Sigmoid colon (tissue), 7 donors: ENCODE measurements around the gene OR10P1. TPM values are rescaled to one million over a fixed set of nuclear protein-coding genes. Genes with fewer than 3 reads are reported as not detected.
"Not testable (repeated sequence)": the region's sequence is repeated elsewhere in the genome, so short reads cannot be mapped to it uniquely, and the experiment has no call there.

Experiments
- DNase-seq: peaks from one replicate; pipeline ENCODE4 v3.0.0-alpha.2; 2019
- H3K27ac ChIP-seq, 4 donors: fragments of 200-600 bp; sonication (generic); one replicate each; pipeline ENCODE4 v1.5.1; 2016 to 2019; ENCODE audit warnings: mild to moderate bottlenecking in 1 of 4
- H3K27me3 ChIP-seq, 3 donors: fragments of 200-600 bp; sonication (generic); one replicate each; pipeline ENCODE4 v1.5.1; 2019; ENCODE audit warnings: mild to moderate bottlenecking in 1 of 3
- H3K36me3 ChIP-seq, 4 donors: fragments of 200-600 bp; sonication (generic); one replicate each; pipeline ENCODE4 v1.5.1; 2016 to 2019
- H3K4me1 ChIP-seq, 4 donors: fragments of 200-600 bp; sonication (generic); one replicate each; pipeline ENCODE4 v1.5.1; 2017 to 2019
- H3K4me3 ChIP-seq, 4 donors: fragments of 200-600 bp; sonication (generic); one replicate each; pipeline ENCODE4 v1.5.1; 2017 to 2019; ENCODE audit warnings: mild to moderate bottlenecking in 2 of 4, moderate library complexity in 1 of 4
- H3K9me3 ChIP-seq, 4 donors: fragments of 200-600 bp in 3 of 4; sonication (generic) in 3 of 4; one replicate each; pipeline versions ENCODE4 v1.5.1 to v1.6.1; 2013 to 2019
- CTCF ChIP-seq, 4 experiments: fragments of 450-650 bp in 3 of 4; fragments of 200-600 bp in 1 of 4; IDR thresholded peaks; one replicate each; pipeline ENCODE4 v1.5.1; 2016 to 2019; ENCODE audit warnings: antibody characterized with exemption in 4 of 4, mild to moderate bottlenecking in 3 of 4, moderate library complexity in 2 of 4
- EP300 ChIP-seq, 4 donors: sonication (generic); formaldehyde crosslinking; IDR thresholded peaks; one replicate each; pipeline ENCODE4 v1.6.1; 2017; ENCODE audit warnings: antibody characterized with exemption in 4 of 4
- POLR2A ChIP-seq, 2 donors: fragments of 450-650 bp; IDR thresholded peaks; one replicate each; pipeline ENCODE4 v1.6.1; 2016; ENCODE audit warnings: antibody characterized with exemption in 2 of 2, mild to moderate bottlenecking in 2 of 2, moderate library complexity in 2 of 2
- POLR2AphosphoS5 ChIP-seq, 4 donors: sonication (generic); formaldehyde crosslinking; IDR thresholded peaks; one replicate each; pipeline ENCODE4 v1.6.1; 2017; ENCODE audit warnings: antibody characterized with exemption in 4 of 4
- WGBS, 2 donors: extraction: QIAGEN DNeasy Blood & Tissue Kit; methylation state at CpG; one replicate each; pipeline ENCODE4 v1.1.7; 2013; 5-methylcytosine and 5-hydroxymethylcytosine counted together
- intact Hi-C: fragments of 100-400 bp; cut with DNase I; formaldehyde crosslinking; loops from one replicate; pipeline ENCODE4 v1.15.1; 2023
- polyA plus RNA-seq, 3 donors: library from polyadenylated mRNA; stranded (reverse); fragments of 200-250 nt; gene quantifications; one replicate each; pipeline ENCODE4 v1.2.3, GENCODE V29; 2013
- total RNA-seq, 4 donors: library from RNA; depleted of rRNA; stranded (reverse); fragments of >200 nt; gene quantifications; one replicate each; pipeline ENCODE4 v1.1.0, GENCODE V29; 2016
- donor health status: healthy with polysubstance abuse.
- donor health status: Bipolar disorder and iron deficiency.
- donor health status: healthy.

Gene OR10P1
- total and polyA plus RNA-seq, 7 donors: not detected

- no peak for DNase-seq
- 73 to 80% methylated on average over 7 of the region's 7 CpGs for WGBS, 2 donors
- intact Hi-C loops: no loop called here
Measured at GRCh38 chr12:55641595-55641994, 4.9 kb downstream of the OR10P1 start.

GRCh38 chr12:55642267-55642666 lies 5.6 kb downstream of the OR10P1 start:
- H3K27me3 ChIP-seq: no peaks in the 10 kb centered on the region
- no peak overlapping the region for H3K4me3 ChIP-seq
- no peak overlapping the region for H3K27ac ChIP-seq
- no peaks in the 10 kb centered on the region for H3K9me3 ChIP-seq
- no peaks in the 10 kb centered on the region for H3K36me3 ChIP-seq
- WGBS, 2 donors: 42 to 69% methylated on average over 2 of the region's 2 CpGs
- intact Hi-C loops: no loop called here
- TF ChIP-seq POLR2AphosphoS5 (IDR thresholded peaks at IDR 0.05) (no peak), POLR2A (IDR thresholded peaks at IDR 0.05) (no peak), CTCF (IDR thresholded peaks at IDR 0.05) (no peak), EP300 (IDR thresholded peaks at IDR 0.05) (no peak)
- no peak for DNase-seq
- H3K4me1 ChIP-seq: peaks cover 0 to 8% (median 3%) of the 10 kb centered on the region in 4 donors

More at GRCh38 chr12:55641595-55641994, 4.9 kb downstream of the OR10P1 start:
- TF ChIP-seq POLR2AphosphoS5 (IDR thresholded peaks at IDR 0.05) (no peak), POLR2A (IDR thresholded peaks at IDR 0.05) (no peak), EP300 (IDR thresholded peaks at IDR 0.05) (no peak), CTCF (IDR thresholded peaks at IDR 0.05) (no peak)
- no peak overlapping the region for H3K4me3 ChIP-seq
- no peaks in the 10 kb centered on the region for H3K36me3 ChIP-seq
- H3K9me3 ChIP-seq: no peaks in the 10 kb centered on the region
- H3K27me3 ChIP-seq: no peaks in the 10 kb centered on the region
- peaks cover 0 to 8% (median 3%) of the 10 kb centered on the region in 4 donors for H3K4me1 ChIP-seq
- no peak overlapping the region for H3K27ac ChIP-seq

- TF ChIP-seq POLR2AphosphoS5 (IDR thresholded peaks at IDR 0.05) (no peak), EP300 (IDR thresholded peaks at IDR 0.05) (no peak), POLR2A (IDR thresholded peaks at IDR 0.05) (no peak), CTCF (IDR thresholded peaks at IDR 0.05) (no peak)
- intact Hi-C loops: no loop called here
- 65 to 76% methylated on average over 7 of the region's 7 CpGs for WGBS, 2 donors
- Histone ChIP-seq H3K4me1 (peaks cover 0 to 8% (median 3%) of the 10 kb centered on the region in 4 donors), H3K27me3 (no peaks in the 10 kb centered on the region), H3K36me3 (no peaks in the 10 kb centered on the region), H3K4me3 (no peak overlapping the region), H3K9me3 (no peaks in the 10 kb centered on the region), H3K27ac (no peak overlapping the region)
- DNase-seq: no peak
Measured at GRCh38 chr12:55642669-55643068, 6.0 kb downstream of the OR10P1 start.

- Histone ChIP-seq H3K9me3 (no peaks in the 10 kb centered on the region), H3K4me3 (no peak overlapping the region), H3K36me3 (no peaks in the 10 kb centered on the region), H3K4me1 (peaks cover 0 to 8% (median 3%) of the 10 kb centered on the region in 4 donors), H3K27me3 (no peaks in the 10 kb centered on the region), H3K27ac (no peak overlapping the region)
- intact Hi-C loops: no loop called here
- 85 to 94% methylated on average over 1 of the region's 1 CpG for WGBS, 2 donors
- TF ChIP-seq CTCF (IDR thresholded peaks at IDR 0.05) (no peak), EP300 (IDR thresholded peaks at IDR 0.05) (no peak), POLR2AphosphoS5 (IDR thresholded peaks at IDR 0.05) (no peak), POLR2A (IDR thresholded peaks at IDR 0.05) (no peak)
- no peak for DNase-seq
Measured at GRCh38 chr12:55644591-55644990, 7.9 kb downstream of the OR10P1 start.

GRCh38 chr12:55647027-55647426 lies 10.3 kb downstream of the OR10P1 start:
- Histone ChIP-seq H3K27me3 (no peaks in the 10 kb centered on the region), H3K36me3 (no peaks in the 10 kb centered on the region), H3K9me3 (no peaks in the 10 kb centered on the region), H3K4me3 (no peak overlapping the region), H3K27ac (peak overlapping the region in 3 of 4 donors; percentile 69 to 74 (median 71)), H3K4me1 (peaks cover 0 to 8% (median 3%) of the 10 kb centered on the region in 4 donors)
- 94 to 95% methylated on average over 5 of the region's 5 CpGs for WGBS, 2 donors
- intact Hi-C loops: no loop called here
- no peak for TF ChIP-seq POLR2AphosphoS5 (IDR thresholded peaks at IDR 0.05)
- no peak for TF ChIP-seq POLR2A (IDR thresholded peaks at IDR 0.05)
- no peak for TF ChIP-seq EP300 (IDR thresholded peaks at IDR 0.05)
- no peak for TF ChIP-seq CTCF (IDR thresholded peaks at IDR 0.05)
- DNase-seq: no peak

- intact Hi-C loops: loop anchor here (10.0 kb wide), 1 partner anchor 1056 kb away; no protein-coding TSS in a partner anchor
- H3K4me1 ChIP-seq, H3K27me3 ChIP-seq, H3K9me3 ChIP-seq, H3K27ac ChIP-seq, H3K36me3 ChIP-seq, DNase-seq, H3K4me3 ChIP-seq: not testable (repeated sequence)
- 17 to 40% methylated on average over 4 of the region's 4 CpGs for WGBS, 2 donors
Measured at GRCh38 chr12:55650620-55651298, 14.1 kb downstream of the OR10P1 start.
